Gastroesophageal sphincter (tissue), 3 donors: ENCODE measurements around the gene SELENOO.

Experiments used
- CTCF ChIP-seq, 4 experiments: fragments of 200-600 bp in 2 of 4; fragments of 450-650 bp in 2 of 4; sonication (generic) in 1 of 4; IDR thresholded peaks; one replicate each; pipeline ENCODE4 v1.5.1; 2017 to 2019; ENCODE audit warnings: antibody characterized with exemption in 4 of 4, mild to moderate bottlenecking in 2 of 4, moderate library complexity in 2 of 4
- POLR2A ChIP-seq, 2 donors: fragments of 450-650 bp; IDR thresholded peaks; one replicate each; pipeline ENCODE4 v1.6.1; 2017; ENCODE audit warnings: antibody characterized with exemption in 2 of 2, mild to moderate bottlenecking in 2 of 2, moderate library complexity in 1 of 2
- POLR2AphosphoS5 ChIP-seq: sonication (generic); formaldehyde crosslinking; IDR thresholded peaks from one replicate; pipeline ENCODE4 v1.6.1; 2017; ENCODE audit warnings: antibody characterized with exemption

GRCh38 chr22:50248196-50249081, 47.6 kb downstream of the SELENOO start:
- TF ChIP-seq POLR2A (IDR thresholded peaks at IDR 0.05) (no peak), CTCF (IDR thresholded peaks at IDR 0.05) (no peak), POLR2AphosphoS5 (no peak)
